ENCODE data around the gene OTC.

The OTC gene

GRCh38 chrX:38357747-38358673 lies 5.6 kb downstream of the OTC start:
- no peak for DNase-seq

GRCh38 chrX:38363046-38363445 lies 10.6 kb downstream of the OTC start:
- DNase-seq = no peak

- no peak for DNase-seq
Observed at GRCh38 chrX:38365954-38366353, 13.6 kb downstream of the OTC start.

- no peak for DNase-seq
Observed at GRCh38 chrX:38368774-38369173, 16.4 kb downstream of the OTC start.

- DNase-seq = no peak
Observed at GRCh38 chrX:38371641-38372040, 19.2 kb downstream of the OTC start.

GRCh38 chrX:38374431-38374830 lies 22.0 kb downstream of the OTC start:
- DNase-seq = no peak

- no peak for DNase-seq
Observed at GRCh38 chrX:38375891-38376290, 23.5 kb downstream of the OTC start.

GRCh38 chrX:38376747-38377146 lies 24.3 kb downstream of the OTC start:
- no peak for DNase-seq

GRCh38 chrX:38379088-38379487 lies 26.7 kb downstream of the OTC start:
- no peak for DNase-seq

GRCh38 chrX:38382663-38383062 lies 30.3 kb downstream of the OTC start:
- DNase-seq = no peak

- no peak for DNase-seq
Observed at GRCh38 chrX:38400389-38400910, 48.0 kb downstream of the OTC start.

- DNase-seq = no peak
Observed at GRCh38 chrX:38402118-38402517, 49.7 kb downstream of the OTC start.

- DNase-seq = no peak
Observed at GRCh38 chrX:38403834-38404233, 51.4 kb downstream of the OTC start.

- DNase-seq = no peak
Observed at GRCh38 chrX:38407126-38407525, 54.7 kb downstream of the OTC start.

- no peak for DNase-seq
Observed at GRCh38 chrX:38409289-38409688, 56.9 kb downstream of the OTC start.

- no peak for DNase-seq
Observed at GRCh38 chrX:38426785-38427184, 74.4 kb downstream of the OTC start.

- no peak for DNase-seq
Observed at GRCh38 chrX:38431525-38431924, 79.1 kb downstream of the OTC start.

- DNase-seq = no peak
Observed at GRCh38 chrX:38435130-38435529, 82.7 kb downstream of the OTC start.

- no peak for DNase-seq
Observed at GRCh38 chrX:38437093-38437492, 84.7 kb downstream of the OTC start.

- DNase-seq = no peak
Observed at GRCh38 chrX:38438321-38438720, 85.9 kb downstream of the OTC start.

GRCh38 chrX:38452603-38453002 lies 100.2 kb downstream of the OTC start:
- no peak for DNase-seq

- no peak for DNase-seq
Observed at GRCh38 chrX:38458071-38458470, 105.7 kb downstream of the OTC start.

GRCh38 chrX:38462257-38462656 lies 109.9 kb downstream of the OTC start:
- no peak for DNase-seq

- DNase-seq = no peak
Observed at GRCh38 chrX:38465686-38466085, 113.3 kb downstream of the OTC start.
